Vagina (tissue), 2 donors: Measurements from ENCODE around the gene FXYD6. TPM values are rescaled to one million over a fixed set of nuclear protein-coding genes. Genes with fewer than 3 reads are reported as not detected.
A peak's percentile ranks its signal among the peaks of the same experiment; 100 is the strongest.

Experiments
- DNase-seq, 2 donors: peaks; one replicate each; pipeline ENCODE4 v3.0.0-alpha.2; 2017; ENCODE audit errors: extremely low spot score in 2 of 2
- H3K27ac ChIP-seq: fragments of 200-600 bp; sonication (generic); one replicate; pipeline ENCODE4 v1.5.1; 2019
- H3K27me3 ChIP-seq: fragments of 200-600 bp; sonication (generic); one replicate; pipeline ENCODE4 v1.5.1; 2019
- H3K36me3 ChIP-seq, 2 donors: fragments of 200-600 bp; sonication (generic); one replicate each; pipeline ENCODE4 v1.5.1; 2017 to 2019
- H3K4me1 ChIP-seq: fragments of 200-600 bp; sonication (generic); one replicate; pipeline ENCODE4 v1.5.1; 2019
- H3K4me3 ChIP-seq, 2 donors: fragments of 200-600 bp; sonication (generic); 1 replicate in 1 of 2; 2 replicates in 1 of 2; pipeline ENCODE4 v1.5.1; 2016 to 2019
- H3K9me3 ChIP-seq: fragments of 200-600 bp; sonication (generic); one replicate; pipeline ENCODE4 v1.5.1; 2019
- CTCF ChIP-seq, 3 experiments: fragments of 450-650 bp in 2 of 3; fragments of 200-600 bp in 1 of 3; sonication (generic) in 1 of 3; IDR thresholded peaks; one replicate each; pipeline ENCODE4 v1.5.1; 2017 to 2019; ENCODE audit warnings: antibody characterized with exemption in 3 of 3, mild to moderate bottlenecking in 2 of 3, moderate library complexity in 2 of 3
- POLR2A ChIP-seq, 2 donors: fragments of 450-650 bp; IDR thresholded peaks; one replicate each; pipeline ENCODE4 v1.6.1; 2017; ENCODE audit warnings: antibody characterized with exemption in 2 of 2, mild to moderate bottlenecking in 2 of 2, moderate library complexity in 2 of 2
- POLR2AphosphoS5 ChIP-seq, 2 donors: sonication (generic); formaldehyde crosslinking; IDR thresholded peaks; one replicate each; pipeline ENCODE4 v1.9.0; 2017; ENCODE audit warnings: antibody characterized with exemption in 2 of 2, mild to moderate bottlenecking in 2 of 2, low read depth in 1 of 2; ENCODE audit not compliant: insufficient read depth in 1 of 2
- intact Hi-C: fragments of 100-400 bp; cut with DNase I; formaldehyde crosslinking; loops from one replicate; pipeline ENCODE4 v1.15.1; 2023
- total RNA-seq: library from RNA; depleted of rRNA; stranded (reverse); fragments of >200 nt; gene quantifications from one replicate; pipeline ENCODE4 v1.2.3, GENCODE V29; 2016

Gene FXYD6
- total RNA-seq, 1 donor from 2014 or later, result 75.4 TPM

- TF ChIP-seq POLR2A (IDR thresholded peaks at IDR 0.05) (no peak), CTCF (IDR thresholded peaks at IDR 0.05) (no peak), POLR2AphosphoS5 (IDR thresholded peaks at IDR 0.05; ENCODE audit: insufficient read depth in 1 of 2, low read depth in 1 of 2) (no peak)
- Histone ChIP-seq H3K36me3 (no peaks in the 10 kb centered on the region), H3K27me3 (no peaks in the 10 kb centered on the region), H3K9me3 (no peaks in the 10 kb centered on the region), H3K27ac (no peak overlapping the region), H3K4me3 (no peak overlapping the region), H3K4me1 (peaks cover 35% of the 10 kb centered on the region)
- intact Hi-C loops, result no loop called here
- peak in 1 of 2 donors; percentile 74 for DNase-seq
Measured at GRCh38 chr11:117830674-117831351, 45.6 kb downstream of the FXYD6 start.

- intact Hi-C loops, result no loop called here
- TF ChIP-seq CTCF (IDR thresholded peaks at IDR 0.05) (no peak), POLR2AphosphoS5 (IDR thresholded peaks at IDR 0.05; ENCODE audit: insufficient read depth in 1 of 2, low read depth in 1 of 2) (no peak), POLR2A (IDR thresholded peaks at IDR 0.05) (no peak)
- Histone ChIP-seq H3K9me3 (no peaks in the 10 kb centered on the region), H3K4me3 (no peak overlapping the region), H3K36me3 (no peaks in the 10 kb centered on the region), H3K27ac (no peak overlapping the region), H3K27me3 (no peaks in the 10 kb centered on the region), H3K4me1 (peaks cover 42% of the 10 kb centered on the region)
- DNase-seq, result peak in 1 of 2 donors; percentile 47
Measured at GRCh38 chr11:117830072-117830471, 46.4 kb downstream of the FXYD6 start.

- peak overlapping the region; percentile 60 for H3K27ac ChIP-seq
- H3K27me3 ChIP-seq, result no peaks in the 10 kb centered on the region
- TF ChIP-seq POLR2AphosphoS5 (IDR thresholded peaks at IDR 0.05; ENCODE audit: insufficient read depth in 1 of 2, low read depth in 1 of 2) (no peak), POLR2A (IDR thresholded peaks at IDR 0.05) (no peak), CTCF (IDR thresholded peaks at IDR 0.05) (no peak)
- no peaks in the 10 kb centered on the region for H3K9me3 ChIP-seq
- peak in 1 of 2 donors; percentile 83 for DNase-seq
- intact Hi-C loops, result no loop called here
- peaks cover 46% of the 10 kb centered on the region for H3K4me1 ChIP-seq
- no peak overlapping the region for H3K4me3 ChIP-seq
- no peaks in the 10 kb centered on the region for H3K36me3 ChIP-seq
Measured at GRCh38 chr11:117829369-117829725, 47.1 kb downstream of the FXYD6 start.

GRCh38 chr11:117828611-117829368 is 47.7 kb downstream of the FXYD6 start:
- DNase-seq, result peak in 1 of 2 donors; percentile 90
- peak overlapping the region; percentile 60 for H3K27ac ChIP-seq
- no peaks in the 10 kb centered on the region for H3K36me3 ChIP-seq
- no peaks in the 10 kb centered on the region for H3K9me3 ChIP-seq
- intact Hi-C loops, result no loop called here
- H3K4me1 ChIP-seq, result peaks cover 52% of the 10 kb centered on the region
- H3K27me3 ChIP-seq, result no peaks in the 10 kb centered on the region
- TF ChIP-seq POLR2AphosphoS5 (IDR thresholded peaks at IDR 0.05; ENCODE audit: insufficient read depth in 1 of 2, low read depth in 1 of 2) (peak in 1 of 2 donors; percentile 54), CTCF (IDR thresholded peaks at IDR 0.05) (no peak)
- H3K4me3 ChIP-seq, result no peak overlapping the region
